Endodermal cell (in vitro differentiated cells): Measurements from ENCODE around the gene RAD54L2. TPM values are rescaled to one million over a fixed set of nuclear protein-coding genes. Genes with fewer than 3 reads are reported as not detected.

Experiments
- DNase-seq: peaks from one replicate; pipeline ENCODE4 v3.0.0-alpha.2; 2017
- H3K27ac ChIP-seq: 2 replicates; pipeline ENCODE4 v1.5.1; 2013; ENCODE audit warnings: mild to moderate bottlenecking, low read depth, low read length, moderate library complexity
- H3K27me3 ChIP-seq: 2 replicates; pipeline ENCODE4 v1.6.1; 2013; ENCODE audit warnings: mild to moderate bottlenecking, low read length, moderate library complexity; ENCODE audit not compliant: insufficient read depth, control insufficient read depth, poor library complexity, severe bottlenecking
- H3K36me3 ChIP-seq: 2 replicates; pipeline ENCODE4 v1.7.0; 2013; ENCODE audit warnings: mild to moderate bottlenecking, low read length, moderate library complexity; ENCODE audit not compliant: control insufficient read depth, insufficient read depth
- H3K4me1 ChIP-seq: one replicate; pipeline ENCODE4 v1.7.0; 2013; ENCODE audit warnings: low read length; ENCODE audit not compliant: control insufficient read depth, insufficient read depth
- H3K4me3 ChIP-seq: 2 replicates; pipeline ENCODE4 v1.5.1; 2013; ENCODE audit warnings: mild to moderate bottlenecking, low read length, moderate library complexity
- H3K9ac ChIP-seq: 2 replicates; pipeline ENCODE4 v1.6.1; 2013; ENCODE audit warnings: mild to moderate bottlenecking, low read length, moderate library complexity; ENCODE audit not compliant: poor library complexity, severe bottlenecking; ENCODE audit errors: extremely low read depth
- H3K9me3 ChIP-seq: 2 replicates; pipeline ENCODE4 v1.6.1; 2013; ENCODE audit warnings: mild to moderate bottlenecking, low read length, moderate library complexity; ENCODE audit not compliant: control insufficient read depth
- H3K27ac Mint-ChIP-seq: 2 replicates; pipeline ENCODE4 v1.8.0; 2020; ENCODE audit warnings: mixed read lengths
- H3K27me3 Mint-ChIP-seq: 2 replicates; pipeline ENCODE4 v1.8.0; 2021; ENCODE audit warnings: mild to moderate bottlenecking, mixed read lengths; ENCODE audit not compliant: insufficient read depth
- H3K36me3 Mint-ChIP-seq: 2 replicates; pipeline ENCODE4 v1.8.0; 2020; ENCODE audit warnings: low read depth, mixed read lengths
- H3K4me1 Mint-ChIP-seq: 2 replicates; pipeline ENCODE4 v1.8.0; 2020; ENCODE audit warnings: mixed read lengths
- H3K4me3 Mint-ChIP-seq: 2 replicates; pipeline ENCODE4 v1.8.0; 2020; ENCODE audit warnings: mild to moderate bottlenecking, moderate library complexity, mixed read lengths
- H3K9me3 Mint-ChIP-seq: 2 replicates; pipeline ENCODE4 v1.8.0; 2020; ENCODE audit warnings: mild to moderate bottlenecking, mixed read lengths
- WGBS, 2 experiments: methylation state at CpG; one replicate each; pipeline versions ENCODE4 v1.1.5 to v1.1.7; 2013; ENCODE audit warnings: missing lambda C conversion rate in 2 of 2, mixed read lengths in 1 of 2; ENCODE audit not compliant: insufficient coverage in 1 of 2, insufficient read length in 1 of 2; 5-methylcytosine and 5-hydroxymethylcytosine counted together
- total RNA-seq, 2 donors: library from RNA; stranded (reverse); fragmentation: NEBNext Ultra II Directional in 1 of 2; extraction: Animal tissue kit (Norgen Biotek cat#: 25700) in 1 of 2; gene quantifications; 2 replicates in 1 of 2; 3 replicates in 1 of 2; pipeline ENCODE4 v1.2.1, GENCODE V29; 2021
- TF ChIP-seq, protein P1 (sequence below): fragments of 200-600 bp; sonication (generic); conservative IDR thresholded peaks from 2 replicates; pipeline ENCODE4 v1.5.0; 2021; ENCODE audit warnings: antibody characterized with exemption, mild to moderate bottlenecking

RAD54L2 gene
- total RNA-seq, 2 donors from 2014 or later, result 54.1 to 56.4 TPM

DNA sequence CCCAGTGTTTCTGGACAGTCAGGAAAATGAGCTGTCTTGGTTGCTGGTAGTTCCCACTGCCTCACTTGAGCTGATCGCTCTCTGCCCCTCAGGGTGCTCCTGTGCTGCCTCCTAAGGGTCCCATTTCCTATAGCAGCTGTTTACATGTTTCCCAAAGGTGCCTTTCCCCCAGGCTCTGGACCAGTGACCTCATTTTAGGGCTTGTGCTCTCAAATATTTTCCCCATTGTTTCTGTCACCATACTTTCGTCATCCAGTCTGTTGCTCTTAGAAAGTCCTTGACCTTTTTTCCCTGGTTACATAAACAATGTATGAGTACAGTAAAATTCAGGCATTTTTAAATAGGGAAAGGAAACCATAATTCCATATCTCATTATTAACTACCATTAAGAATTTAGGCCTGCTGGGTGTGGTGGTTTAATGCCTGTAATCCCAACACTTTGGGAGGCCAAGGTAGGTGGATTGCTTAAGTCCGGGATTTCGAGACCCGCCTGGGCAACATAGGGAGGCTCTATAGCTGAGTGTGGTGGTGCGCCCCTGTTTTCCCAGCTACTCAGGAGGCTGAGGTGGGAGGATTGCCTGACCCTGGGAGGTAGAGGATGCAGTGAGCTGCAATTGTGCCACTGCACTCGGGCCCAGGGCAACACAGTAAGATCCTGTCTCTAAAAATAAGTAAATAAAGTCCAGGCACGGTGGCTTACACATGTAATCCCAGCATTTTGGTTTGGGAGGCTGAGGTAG is 11.7 kb downstream of the RAD54L2 start:
- WGBS, 2 experiments, result 95 to 100% methylated on average over 8 of the region's 8 CpGs
- TF ChIP-seq, protein P1, sequence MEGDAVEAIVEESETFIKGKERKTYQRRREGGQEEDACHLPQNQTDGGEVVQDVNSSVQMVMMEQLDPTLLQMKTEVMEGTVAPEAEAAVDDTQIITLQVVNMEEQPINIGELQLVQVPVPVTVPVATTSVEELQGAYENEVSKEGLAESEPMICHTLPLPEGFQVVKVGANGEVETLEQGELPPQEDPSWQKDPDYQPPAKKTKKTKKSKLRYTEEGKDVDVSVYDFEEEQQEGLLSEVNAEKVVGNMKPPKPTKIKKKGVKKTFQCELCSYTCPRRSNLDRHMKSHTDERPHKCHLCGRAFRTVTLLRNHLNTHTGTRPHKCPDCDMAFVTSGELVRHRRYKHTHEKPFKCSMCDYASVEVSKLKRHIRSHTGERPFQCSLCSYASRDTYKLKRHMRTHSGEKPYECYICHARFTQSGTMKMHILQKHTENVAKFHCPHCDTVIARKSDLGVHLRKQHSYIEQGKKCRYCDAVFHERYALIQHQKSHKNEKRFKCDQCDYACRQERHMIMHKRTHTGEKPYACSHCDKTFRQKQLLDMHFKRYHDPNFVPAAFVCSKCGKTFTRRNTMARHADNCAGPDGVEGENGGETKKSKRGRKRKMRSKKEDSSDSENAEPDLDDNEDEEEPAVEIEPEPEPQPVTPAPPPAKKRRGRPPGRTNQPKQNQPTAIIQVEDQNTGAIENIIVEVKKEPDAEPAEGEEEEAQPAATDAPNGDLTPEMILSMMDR, result no peak
- Histone ChIP-seq H3K27ac (no peak overlapping the region), H3K9me3 (no peaks in the 10 kb centered on the region), H3K9ac (no peak overlapping the region), H3K27me3 (no peaks in the 10 kb centered on the region), H3K4me3 (no peak overlapping the region), H3K4me1 (no peaks in the 10 kb centered on the region), H3K36me3 (peaks cover 22% of the 10 kb centered on the region)
- Mint-ChIP-seq H3K4me1 (peaks cover 4% of the 10 kb centered on the region), H3K36me3 (peaks cover 33% of the 10 kb centered on the region), H3K27me3 (no peaks in the 10 kb centered on the region), H3K9me3 (no peaks in the 10 kb centered on the region), H3K4me3 (no peak overlapping the region), H3K27ac (peak overlapping the region; percentile 5)
- DNase-seq, result no peak

DNA sequence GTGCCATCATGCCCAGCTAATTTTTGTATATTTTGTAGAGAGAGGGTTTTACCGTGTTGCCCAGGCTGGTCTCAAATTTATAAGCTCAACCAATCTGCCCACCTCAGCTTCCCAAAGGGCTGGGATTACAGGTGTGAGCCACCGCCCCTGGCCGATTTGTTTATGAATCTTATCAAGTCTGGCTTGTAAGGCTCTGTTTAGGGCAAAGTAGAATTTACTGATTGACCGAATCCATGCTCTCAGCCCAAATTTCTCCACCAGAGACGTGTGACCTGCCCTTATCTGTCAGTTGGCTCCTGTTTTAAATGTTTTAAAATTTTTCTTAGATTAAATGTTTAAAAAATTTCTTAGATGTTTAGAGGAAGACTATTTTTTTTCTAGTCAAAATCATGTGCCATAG is 19.5 kb downstream of the RAD54L2 start:
- Mint-ChIP-seq H3K27me3 (peaks cover 4% of the 10 kb centered on the region), H3K4me1 (peaks cover 11% of the 10 kb centered on the region), H3K4me3 (no peak overlapping the region), H3K27ac (no peak overlapping the region), H3K9me3 (no peaks in the 10 kb centered on the region), H3K36me3 (peaks cover 33% of the 10 kb centered on the region)
- Histone ChIP-seq H3K4me3 (no peak overlapping the region), H3K4me1 (no peaks in the 10 kb centered on the region), H3K36me3 (peaks cover 37% of the 10 kb centered on the region), H3K9ac (no peak overlapping the region), H3K27ac (no peak overlapping the region), H3K27me3 (no peaks in the 10 kb centered on the region), H3K9me3 (no peaks in the 10 kb centered on the region)
- 90 to 98% methylated on average over 2 to 5 of the region's 5 CpGs for WGBS, 2 experiments
- TF ChIP-seq, protein P1, result no peak
- DNase-seq, result no peak

DNA sequence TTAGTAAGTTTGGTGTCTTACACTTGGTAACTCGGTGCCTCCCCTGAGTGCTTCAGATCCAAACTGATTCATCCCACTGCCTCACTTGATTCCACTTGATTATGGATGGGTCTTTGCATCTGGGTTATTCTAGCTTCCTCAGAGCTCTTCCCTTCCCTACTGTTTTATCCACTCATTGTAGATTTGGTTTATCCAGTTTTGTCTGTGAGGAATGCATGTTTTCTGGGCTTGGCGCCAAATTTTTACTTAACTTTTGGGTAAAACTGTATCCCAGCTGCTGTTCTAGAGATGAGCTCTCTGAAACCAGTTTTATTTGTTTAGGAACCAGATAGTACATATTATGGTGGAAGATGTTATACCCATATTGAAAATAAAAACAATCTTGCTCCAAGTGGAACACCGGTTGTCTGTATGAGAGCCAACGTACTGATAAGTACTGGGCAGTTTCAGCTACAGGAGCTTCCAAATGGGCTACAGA is 20.9 kb downstream of the RAD54L2 start:
- DNase-seq, result no peak
- H3K27me3 Mint-ChIP-seq, result peaks cover 4% of the 10 kb centered on the region
- Histone ChIP-seq H3K9ac (no peak overlapping the region), H3K27me3 (no peaks in the 10 kb centered on the region), H3K4me3 (no peak overlapping the region), H3K9me3 (no peaks in the 10 kb centered on the region), H3K27ac (no peak overlapping the region), H3K36me3 (peaks cover 25% of the 10 kb centered on the region), H3K4me1 (peaks cover 7% of the 10 kb centered on the region)
- H3K27ac Mint-ChIP-seq, result no peak overlapping the region
- peaks cover 23% of the 10 kb centered on the region for H3K36me3 Mint-ChIP-seq
- H3K4me3 Mint-ChIP-seq, result no peak overlapping the region
- no peaks in the 10 kb centered on the region for H3K9me3 Mint-ChIP-seq
- H3K4me1 Mint-ChIP-seq, result peaks cover 25% of the 10 kb centered on the region
- TF ChIP-seq, protein P1, result no peak
- 86 to 92% methylated on average over 4 of the region's 4 CpGs for WGBS, 2 experiments
